Stimulated activated CD4-positive, alpha-beta T cell treated with anti-CD3 and anti-CD28 coated beads, Interleukin-1b, Interleukin-23, amount 100 ng/mL, for 1 hour (primary cell): ENCODE measurements around the gene MIF4GD.

ENCODE experiments used
- DNase-seq, 2 donors: peaks; one replicate each; pipeline ENCODE4 v3.0.0-alpha.2; 2020; ENCODE audit warnings: low read depth in 2 of 2

The MIF4GD gene

DNA sequence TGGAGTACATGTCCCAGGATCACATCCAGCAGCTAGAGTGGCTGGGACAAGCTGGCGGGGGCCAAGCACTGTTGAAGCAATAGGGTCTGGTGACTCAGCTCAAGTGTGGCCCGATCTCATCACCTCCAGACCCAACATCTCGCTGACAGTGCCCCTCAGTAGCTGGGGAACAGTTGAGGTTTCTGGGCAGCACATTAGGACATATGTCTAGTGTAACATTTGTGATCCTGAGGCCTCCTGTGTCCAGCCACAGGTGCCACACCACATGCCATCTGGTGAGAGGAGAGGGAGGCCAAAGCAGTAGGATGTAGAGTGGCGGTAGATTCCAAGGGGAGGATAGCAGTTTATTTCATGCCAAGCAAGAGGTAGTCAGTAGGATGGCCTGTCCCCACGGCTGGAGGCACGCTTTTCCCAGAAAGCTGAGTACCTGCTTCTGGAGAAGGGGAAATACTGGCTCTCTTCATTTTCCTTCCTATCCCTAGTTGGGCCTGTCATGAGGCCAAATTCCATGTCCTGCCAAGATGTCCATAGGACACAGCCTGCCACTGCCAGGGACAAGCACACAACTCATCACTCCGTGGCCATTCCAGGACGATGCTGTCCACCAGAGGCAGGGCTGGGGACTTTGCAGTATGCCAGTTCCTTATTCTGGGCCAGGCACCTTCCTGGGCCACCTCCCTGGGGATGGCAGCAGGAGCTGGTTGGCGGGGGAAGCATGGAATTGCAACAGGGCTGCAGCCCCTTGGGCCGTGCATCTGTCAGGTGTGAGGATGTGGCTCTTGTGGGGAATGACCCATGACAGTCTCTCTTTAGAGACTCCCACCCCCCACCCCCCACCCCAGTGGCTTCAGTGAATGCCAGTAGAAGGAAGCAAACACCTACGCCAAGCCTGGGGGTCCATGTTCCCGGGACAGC is 33.7 kb downstream of the MIF4GD start:
- DNase-seq = no peak

DNA sequence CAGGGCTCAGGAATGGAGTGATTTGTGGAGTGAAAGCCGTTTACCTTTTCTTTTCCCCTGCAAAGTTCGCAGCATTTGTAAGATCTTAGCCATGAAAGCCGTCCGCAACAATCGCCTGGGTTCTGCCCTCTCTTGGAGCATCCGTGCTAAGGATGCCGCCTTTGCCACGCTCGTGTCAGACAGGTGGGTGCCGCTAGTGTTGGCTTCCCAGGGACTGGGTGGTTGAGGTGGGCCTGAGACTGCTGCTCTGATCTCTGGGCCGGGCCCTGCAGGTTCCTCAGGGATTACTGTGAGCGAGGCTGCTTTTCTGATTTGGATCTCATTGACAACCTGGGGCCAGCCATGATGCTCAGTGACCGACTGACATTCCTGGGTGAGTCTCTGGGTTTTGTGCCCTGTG is 38.2 kb downstream of the MIF4GD start:
- DNase-seq = no peak

DNA sequence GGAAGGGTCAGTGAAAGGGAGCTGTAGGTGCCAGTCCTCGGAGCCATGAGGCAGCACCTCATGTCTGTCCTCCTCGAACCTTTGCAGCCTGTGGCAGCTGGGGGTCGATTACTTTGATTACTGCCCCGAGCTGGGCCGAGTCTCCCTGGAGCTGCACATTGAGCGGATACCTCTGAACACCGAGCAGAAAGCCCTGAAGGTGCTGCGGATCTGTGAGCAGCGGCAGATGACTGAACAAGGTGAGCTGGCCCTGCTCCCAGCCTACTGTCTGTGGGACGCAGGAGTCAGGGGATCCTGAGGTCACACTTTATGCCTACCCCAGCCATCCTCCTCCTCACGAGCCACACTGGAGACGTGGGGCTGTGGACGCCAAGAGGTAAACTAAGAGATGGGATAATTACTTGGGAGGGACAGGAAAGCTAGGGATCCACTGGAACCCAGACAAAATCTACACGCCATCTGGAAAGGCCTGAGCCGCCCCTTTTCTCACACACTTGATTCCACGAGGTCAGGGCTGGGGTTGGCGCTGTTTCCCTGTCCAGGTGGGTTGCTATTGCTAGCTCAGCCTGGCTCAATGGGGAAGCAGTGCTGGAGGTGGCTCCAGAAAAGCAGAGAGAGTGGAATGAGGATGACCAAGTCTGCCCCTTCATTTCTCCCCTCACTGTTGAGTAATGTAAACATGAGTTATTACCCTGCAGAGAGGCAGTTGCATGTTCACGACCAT is 39.1 kb downstream of the MIF4GD start:
- DNase-seq = no peak

DNA sequence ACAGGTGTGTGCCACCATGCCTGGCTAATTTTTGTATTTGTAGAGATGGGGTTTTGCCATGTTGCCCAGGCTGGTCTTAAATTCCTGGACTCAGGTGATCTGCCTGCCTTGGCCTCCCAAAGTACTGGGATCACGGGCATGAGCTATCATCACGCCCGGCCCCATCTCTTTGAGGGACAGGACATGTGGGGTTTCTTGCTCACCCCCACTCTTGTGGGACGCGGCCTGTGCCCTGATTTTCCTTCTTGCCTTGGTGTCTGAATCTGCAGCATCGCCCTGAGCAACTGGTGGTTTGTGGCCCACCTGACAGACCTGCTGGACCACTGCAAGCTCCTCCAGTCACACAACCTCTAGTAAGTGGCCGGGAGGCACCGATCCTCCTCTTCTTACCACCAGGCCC is 40.0 kb downstream of the MIF4GD start:
- no peak for DNase-seq

DNA sequence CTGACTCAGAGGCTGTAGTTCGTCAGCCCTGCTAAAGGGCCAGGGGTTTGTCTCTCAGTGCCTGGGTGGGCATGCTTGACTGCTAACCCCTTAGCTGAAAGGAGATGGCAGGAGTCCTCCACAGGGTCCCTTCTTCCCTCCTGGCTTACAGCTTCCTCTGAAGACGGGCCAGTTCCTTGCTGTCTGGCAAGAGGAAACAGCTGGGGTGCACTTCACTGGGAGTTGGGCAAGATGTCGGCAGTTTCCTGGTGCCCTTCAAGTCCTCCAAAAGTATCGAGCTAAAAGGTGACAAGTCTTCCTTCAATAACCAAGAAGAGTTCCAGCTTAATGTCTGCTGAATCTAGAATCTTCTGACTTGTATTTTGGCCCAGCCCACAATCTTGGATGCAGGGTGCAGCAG is 42.2 kb downstream of the MIF4GD start:
- no peak for DNase-seq

DNA sequence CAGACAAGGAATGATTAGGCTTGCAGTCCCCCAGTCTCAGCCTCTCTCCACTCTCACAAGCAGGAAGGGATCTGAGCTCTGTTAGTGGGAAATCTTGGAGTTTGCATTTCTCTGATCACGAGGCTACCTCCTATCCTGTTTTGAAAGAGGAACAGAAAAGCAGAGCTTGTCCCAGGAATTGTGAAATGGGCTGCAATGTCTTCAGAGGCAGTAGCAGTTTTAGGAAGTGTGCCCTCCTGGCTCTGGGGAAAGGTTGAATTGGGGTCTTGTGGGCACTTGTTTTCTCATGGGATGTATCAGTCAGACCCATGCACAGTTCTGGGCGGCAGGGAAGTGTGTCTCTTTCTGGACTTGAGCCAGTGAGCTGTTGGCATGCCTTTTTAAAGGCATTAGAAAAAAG is 42.7 kb downstream of the MIF4GD start:
- no peak for DNase-seq

DNA sequence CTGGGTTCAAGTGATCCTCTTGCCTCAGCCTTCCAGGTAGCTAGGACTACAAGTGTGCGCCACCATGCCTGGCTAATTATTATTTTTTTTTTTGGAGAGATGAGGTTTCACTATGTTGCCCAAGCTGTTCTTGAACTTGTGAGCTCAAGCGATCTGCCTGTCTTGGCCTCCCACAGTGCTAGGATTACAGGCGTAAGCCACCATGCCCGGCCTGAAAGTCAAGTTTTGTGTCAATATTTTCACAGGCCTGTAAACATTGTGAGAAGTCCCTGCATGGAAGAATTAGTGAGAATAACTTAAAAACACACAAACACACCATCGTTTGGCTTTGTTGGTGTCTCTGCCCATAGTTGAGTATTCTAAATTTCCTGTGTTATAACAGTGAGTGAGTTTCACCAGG is 43.3 kb downstream of the MIF4GD start:
- no peak for DNase-seq

DNA sequence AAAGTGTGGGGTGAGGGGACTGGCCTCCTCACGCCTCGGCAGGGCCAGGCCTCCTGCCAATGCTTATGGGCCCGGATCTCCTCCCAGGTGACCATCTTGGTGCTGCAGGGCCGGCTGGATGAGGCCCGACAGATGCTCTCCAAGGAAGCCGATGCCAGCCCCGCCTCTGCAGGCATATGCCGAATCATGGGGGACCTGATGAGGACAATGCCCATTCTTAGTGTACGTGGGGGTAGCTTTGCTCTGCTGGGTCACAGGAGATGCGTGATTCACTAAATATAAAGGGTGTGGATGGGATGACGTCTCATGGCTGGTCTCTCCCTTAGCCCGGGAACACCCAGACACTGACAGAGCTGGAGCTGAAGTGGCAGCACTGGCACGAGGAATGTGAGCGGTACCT is 46.0 kb downstream of the MIF4GD start:
- no peak for DNase-seq

DNA sequence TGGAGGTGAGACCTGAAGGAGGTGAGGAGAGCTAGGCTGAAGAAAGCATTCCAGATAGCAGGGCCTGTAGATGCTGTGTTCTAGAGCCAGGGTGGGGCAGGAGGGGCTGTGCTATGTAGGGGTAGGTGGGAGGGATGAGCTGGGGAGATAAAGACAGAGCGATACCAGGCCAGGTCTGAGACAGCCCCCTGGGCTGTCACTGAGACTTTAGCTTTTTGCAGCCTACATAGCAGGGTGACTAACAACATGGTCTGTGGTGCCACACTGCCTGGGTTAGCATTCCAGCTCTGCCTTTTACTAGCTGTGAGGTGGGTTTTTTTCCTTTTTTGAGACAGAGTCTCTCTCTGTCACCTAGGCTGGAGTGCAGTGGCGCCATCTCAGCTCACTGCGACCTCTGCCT is 51.2 kb downstream of the MIF4GD start:
- no peak for DNase-seq

DNA sequence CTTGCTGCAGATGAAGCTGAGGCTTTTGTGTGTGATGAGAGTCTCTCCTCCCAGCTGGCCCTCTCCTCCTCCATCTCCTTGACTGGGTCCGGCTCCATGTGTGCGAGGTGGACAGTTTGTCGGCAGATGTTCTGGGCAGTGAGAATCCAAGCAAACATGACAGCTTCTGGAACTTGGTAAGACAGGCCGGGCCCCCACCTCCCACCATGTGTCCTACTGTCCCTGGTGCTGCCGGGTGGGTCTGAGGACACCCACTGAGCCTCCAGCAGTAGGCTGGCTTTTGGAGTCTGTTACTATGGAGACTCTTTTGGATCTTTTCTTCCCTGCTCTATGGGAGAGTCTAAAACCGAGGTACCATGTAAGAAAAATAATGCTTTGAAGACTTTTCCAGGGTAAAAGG is 52.9 kb downstream of the MIF4GD start:
- no peak for DNase-seq
